NB4 (cell line): Measurements from ENCODE around the gene RNU1-1.
"Not testable (repeated sequence)": the region's sequence is repeated elsewhere in the genome, so short reads cannot be mapped to it uniquely, and the experiment has no call there.

ENCODE experiments used
- POLR2A ChIP-seq: IDR thresholded peaks from 2 replicates; pipeline ENCODE4 v1.6.1; 2011; ENCODE audit warnings: mild to moderate bottlenecking; ENCODE audit not compliant: insufficient read length; ENCODE audit errors: extremely low read depth
- TF ChIP-seq, protein P1 (sequence below): IDR thresholded peaks from one replicate; pipeline ENCODE4 v1.5.1; 2012; ENCODE audit warnings: low read depth, low read length

DNA sequence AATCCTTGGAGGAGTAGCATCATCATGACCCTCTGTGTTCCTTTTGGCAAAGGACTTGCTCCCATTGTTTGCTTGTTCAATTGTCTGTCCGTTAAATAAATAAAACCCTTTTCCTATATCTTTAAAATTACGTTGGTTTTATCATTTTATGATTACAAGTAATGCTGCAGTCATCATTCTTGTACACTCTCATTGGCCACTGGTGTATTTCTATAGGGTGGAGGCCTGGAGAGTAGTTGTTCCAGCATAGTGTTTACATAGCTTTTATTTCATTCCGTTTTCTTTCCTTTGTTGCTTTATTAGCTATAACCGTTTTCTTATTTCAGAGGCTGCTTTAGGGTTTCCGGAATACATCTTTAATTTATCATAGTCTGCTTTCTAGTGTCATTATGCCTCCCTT lies 7.6 kb upstream of the RNU1-1 start:
- TF ChIP-seq, protein P1, sequence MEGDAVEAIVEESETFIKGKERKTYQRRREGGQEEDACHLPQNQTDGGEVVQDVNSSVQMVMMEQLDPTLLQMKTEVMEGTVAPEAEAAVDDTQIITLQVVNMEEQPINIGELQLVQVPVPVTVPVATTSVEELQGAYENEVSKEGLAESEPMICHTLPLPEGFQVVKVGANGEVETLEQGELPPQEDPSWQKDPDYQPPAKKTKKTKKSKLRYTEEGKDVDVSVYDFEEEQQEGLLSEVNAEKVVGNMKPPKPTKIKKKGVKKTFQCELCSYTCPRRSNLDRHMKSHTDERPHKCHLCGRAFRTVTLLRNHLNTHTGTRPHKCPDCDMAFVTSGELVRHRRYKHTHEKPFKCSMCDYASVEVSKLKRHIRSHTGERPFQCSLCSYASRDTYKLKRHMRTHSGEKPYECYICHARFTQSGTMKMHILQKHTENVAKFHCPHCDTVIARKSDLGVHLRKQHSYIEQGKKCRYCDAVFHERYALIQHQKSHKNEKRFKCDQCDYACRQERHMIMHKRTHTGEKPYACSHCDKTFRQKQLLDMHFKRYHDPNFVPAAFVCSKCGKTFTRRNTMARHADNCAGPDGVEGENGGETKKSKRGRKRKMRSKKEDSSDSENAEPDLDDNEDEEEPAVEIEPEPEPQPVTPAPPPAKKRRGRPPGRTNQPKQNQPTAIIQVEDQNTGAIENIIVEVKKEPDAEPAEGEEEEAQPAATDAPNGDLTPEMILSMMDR, result not testable (repeated sequence)
- TF ChIP-seq POLR2A, result not testable (repeated sequence)
